HG02938 (cell line): ENCODE measurements around the gene CYSTM1.

Source experiments
- ATAC-seq: cut with Tn5 transposase; IDR thresholded peaks from one replicate; pipeline ENCODE4 v1.9.1; 2021; ENCODE audit warnings: mild to moderate bottlenecking, moderate library complexity; ENCODE audit not compliant: unreplicated experiment

The CYSTM1 gene

GRCh38 chr5:140174465-140175366 lies at the start of gene CYSTM1:
CYSTM1 (plus strand) TSS chr5:140175188; CDS start chr5:140194466, 19,278 bp downstream.
- ATAC-seq = peak; percentile 88

GRCh38 chr5:140125637-140126036 lies 49.4 kb upstream of the CYSTM1 start, which contains the start of gene IGIP:
IGIP (plus strand) TSS chr5:140125937; CDS start chr5:140128477, 2,540 bp downstream.
- ATAC-seq = no peak

- no peak for ATAC-seq
These were observed 48.5 kb upstream of the CYSTM1 start for GRCh38 chr5:140126315-140127012.

GRCh38 chr5:140128376-140128775 lies 46.6 kb upstream of the CYSTM1 start:
- no peak for ATAC-seq

GRCh38 chr5:140130949-140131733 lies 43.8 kb upstream of the CYSTM1 start:
- ATAC-seq = no peak

GRCh38 chr5:140131967-140132409 lies 43.0 kb upstream of the CYSTM1 start:
- ATAC-seq = no peak

GRCh38 chr5:140133514-140134167 lies 41.3 kb upstream of the CYSTM1 start:
- ATAC-seq = no peak

GRCh38 chr5:140134277-140134935 lies 40.6 kb upstream of the CYSTM1 start:
- ATAC-seq = no peak

GRCh38 chr5:140135127-140135526 lies 39.9 kb upstream of the CYSTM1 start:
- ATAC-seq = no peak

- no peak for ATAC-seq
These were observed 38.4 kb upstream of the CYSTM1 start for GRCh38 chr5:140136624-140137023.

GRCh38 chr5:140140435-140140834 lies 34.6 kb upstream of the CYSTM1 start:
- ATAC-seq = no peak

GRCh38 chr5:140141241-140141640 lies 33.7 kb upstream of the CYSTM1 start:
- no peak for ATAC-seq

- ATAC-seq = no peak
These were observed 32.7 kb upstream of the CYSTM1 start for GRCh38 chr5:140142246-140142645.

GRCh38 chr5:140142856-140143255 lies 32.1 kb upstream of the CYSTM1 start:
- ATAC-seq = no peak

- ATAC-seq = no peak
These were observed 31.3 kb upstream of the CYSTM1 start for GRCh38 chr5:140143521-140144258.

- no peak for ATAC-seq
These were observed 29.7 kb upstream of the CYSTM1 start for GRCh38 chr5:140145256-140145655.

GRCh38 chr5:140145818-140146522 lies 29.0 kb upstream of the CYSTM1 start:
- no peak for ATAC-seq

GRCh38 chr5:140146523-140146842 lies 28.5 kb upstream of the CYSTM1 start:
- ATAC-seq = no peak

GRCh38 chr5:140147460-140147859 lies 27.5 kb upstream of the CYSTM1 start:
- ATAC-seq = no peak
